Left cardiac atrium (tissue), 4 donors: ENCODE results near the gene CEP170B. TPM values are rescaled to one million over a fixed set of nuclear protein-coding genes. Genes with fewer than 3 reads are reported as not detected.
"Not testable (repeated sequence)": the region's sequence is repeated elsewhere in the genome, so short reads cannot be mapped to it uniquely, and the experiment has no call there.

Source experiments
- ATAC-seq, 2 donors: fragments of 200-7000 bp; cut with Tn5 transposase; one replicate each; pipeline ENCODE4 v1.9.1; 2020; ENCODE audit warnings: mild to moderate bottlenecking in 2 of 2, moderate library complexity in 2 of 2
- DNase-seq: peaks from one replicate; pipeline ENCODE4 v3.0.0-alpha.2; 2020
- intact Hi-C, 2 donors: fragments of 100-400 bp; cut with DNase I; formaldehyde crosslinking; loops; one replicate each; pipeline versions ENCODE4 v1.14.1 to v1.15.1; 2022 to 2023
- total RNA-seq, 2 donors: library from RNA; stranded (reverse); fragmentation: NEBNext Ultra II Directional; extraction: Animal tissue kit (Norgen Biotek cat#: 25700); gene quantifications; one replicate each; pipeline ENCODE4 v1.2.1, GENCODE V29; 2021
- donor health status: DM: no; HTN: yes; CAD: no.
- donor health status: DM: no; HTN: yes; CAD: no; lungs with severe emphysema.
- donor health status: DM: yes; HTN: yes; CAD: no.
- donor health status: Dilated cardiomyopathy.

Gene CEP170B
- total RNA-seq, 2 donors from 2014 or later, result 12.4 to 17.2 TPM

DNA sequence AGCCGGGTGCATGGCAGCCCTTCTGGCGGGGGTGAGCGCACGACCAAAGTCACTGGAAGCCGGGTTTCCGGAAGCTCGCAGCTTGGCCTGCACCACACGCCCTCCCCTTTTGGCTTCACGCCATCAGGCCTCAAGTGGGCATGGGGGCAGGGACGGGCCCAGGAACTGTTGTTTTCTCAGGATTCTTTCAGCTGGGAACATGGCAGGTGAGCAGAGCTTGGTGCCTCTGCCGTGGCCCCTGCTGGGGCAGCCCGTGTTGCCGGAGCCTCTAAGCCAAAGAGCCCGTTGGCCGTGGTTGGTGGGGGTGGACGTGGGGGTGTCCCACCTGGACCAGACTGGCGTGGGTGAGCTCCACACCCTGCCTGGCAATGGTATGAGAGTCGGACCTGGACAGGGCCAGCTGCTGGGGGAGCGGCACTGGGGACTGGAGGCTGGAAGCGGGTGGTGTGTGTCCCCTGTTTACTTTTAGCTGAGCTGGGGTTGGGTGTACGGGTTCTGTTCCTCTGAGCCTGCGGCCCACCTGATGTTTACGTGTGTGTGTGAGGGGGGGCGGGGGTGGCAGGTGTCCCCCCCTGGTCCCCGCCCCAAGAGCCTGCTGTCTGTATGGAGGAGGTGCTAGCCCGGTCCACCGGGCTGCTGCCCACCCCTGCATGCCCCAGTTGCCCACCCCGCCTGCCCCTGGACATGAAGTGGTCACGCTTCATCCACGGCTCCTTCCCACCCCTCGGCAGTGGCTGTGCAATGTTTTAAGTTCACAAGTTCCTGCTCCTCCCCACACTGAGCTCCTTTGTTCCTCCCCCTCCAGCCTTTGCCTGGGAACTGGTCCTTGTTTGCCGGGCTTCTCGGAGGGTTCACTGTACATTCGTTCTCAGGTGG is 31.0 kb downstream of the CEP170B start:
- peak; percentile 8 to 28 for ATAC-seq
- intact Hi-C loops, result loop anchor here in 1 of 2 donors (5.0 kb wide), 1 partner anchor 146 kb away; no protein-coding TSS in a partner anchor
- DNase-seq, result peak; percentile 54

- DNase-seq (no peak), ATAC-seq (no peak)
These were observed 32.5 kb downstream of the CEP170B start for GRCh38 chr14:104897330-104898194.

DNA sequence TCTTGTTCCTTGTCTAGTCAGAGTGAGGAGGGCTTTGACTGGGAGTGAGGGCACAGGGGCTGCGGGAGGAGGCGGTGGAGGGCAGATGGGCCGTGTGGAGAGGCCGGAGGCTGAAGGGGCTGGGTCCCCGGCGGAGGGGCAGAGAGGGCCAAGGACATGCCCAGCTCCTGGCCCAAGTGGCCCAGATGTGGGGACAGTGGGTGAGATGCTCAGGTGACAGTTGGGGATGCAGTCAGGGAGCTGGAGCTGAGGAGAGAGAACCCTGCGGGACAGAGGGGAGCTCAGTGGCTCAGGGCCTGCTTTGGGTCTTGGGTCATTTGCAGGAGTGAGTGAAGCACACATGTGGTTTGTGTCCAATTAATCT is 33.1 kb downstream of the CEP170B start:
- ATAC-seq (no peak), DNase-seq (no peak)
- intact Hi-C loops, result loop anchor here in 1 of 2 donors (5.0 kb wide), 1 partner anchor 144 kb away; no protein-coding TSS in a partner anchor

More at GRCh38 chr14:104897330-104898194, 32.5 kb downstream of the CEP170B start:
- intact Hi-C loops, result loop anchor here in 1 of 2 donors (5.0 kb wide), 1 partner anchor 145 kb away; no protein-coding TSS in a partner anchor

DNA sequence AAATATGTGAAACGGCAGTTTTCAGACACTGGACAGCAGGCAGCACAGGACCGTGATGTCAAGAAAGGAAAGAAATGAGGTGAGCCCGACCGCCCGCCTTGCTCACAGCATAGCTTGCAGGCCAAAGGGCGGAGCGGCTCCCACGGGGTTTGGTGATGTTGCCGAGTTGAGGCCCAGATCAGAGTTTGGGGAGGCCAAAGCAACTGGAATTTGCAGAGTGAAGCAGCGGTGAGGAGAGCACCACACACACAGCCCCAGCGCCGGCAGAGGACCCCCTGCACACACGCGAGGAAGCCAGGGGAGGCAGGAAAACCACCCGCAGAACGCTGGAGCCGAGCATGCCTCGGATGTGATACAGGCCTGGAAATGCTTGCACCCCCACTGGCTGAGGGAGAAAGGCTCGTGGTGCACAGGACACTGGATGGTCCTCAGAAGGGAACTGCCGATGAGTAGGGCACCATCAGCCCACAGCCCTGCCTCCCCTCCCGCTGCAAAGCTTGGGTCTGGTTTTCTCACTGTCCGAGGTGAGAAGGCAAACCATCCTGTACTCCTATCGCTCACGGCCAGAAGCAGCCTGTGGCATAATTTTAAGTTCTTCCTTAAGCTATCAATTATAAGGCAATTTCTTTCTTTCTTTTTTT is 33.9 kb downstream of the CEP170B start:
- ATAC-seq (peak in 1 of 2 donors; percentile 16), DNase-seq (peak; percentile 29)
- intact Hi-C loops, result loop anchor here in 1 of 2 donors (5.0 kb wide), 1 partner anchor 143 kb away; no protein-coding TSS in a partner anchor

DNA sequence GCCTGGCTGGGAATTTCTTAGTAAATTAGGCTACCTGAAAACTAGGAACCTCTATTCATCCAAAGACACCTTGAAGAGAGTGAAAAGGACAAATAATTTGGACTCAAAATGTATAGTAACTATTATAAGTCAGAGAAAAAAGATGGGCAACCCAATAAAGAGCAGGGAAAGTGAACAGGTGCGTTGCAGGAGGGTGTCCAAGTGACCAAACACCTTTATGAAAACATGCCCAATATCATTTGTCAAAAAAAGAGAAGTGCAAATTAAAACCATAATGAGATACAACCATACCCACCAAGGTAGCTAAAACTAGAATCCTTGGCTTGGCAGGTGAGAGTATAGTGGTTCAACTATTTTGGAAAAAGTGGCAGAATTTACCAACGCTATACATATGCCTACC is 34.7 kb downstream of the CEP170B start:
- intact Hi-C loops, result loop anchor here in 1 of 2 donors (5.0 kb wide), 1 partner anchor 143 kb away; no protein-coding TSS in a partner anchor
- ATAC-seq, result no peak
- no peak for DNase-seq

- DNase-seq (no peak), ATAC-seq (no peak)
- intact Hi-C loops, result no loop called here
These were observed 35.8 kb downstream of the CEP170B start for GRCh38 chr14:104900639-104901512.

- no peak for ATAC-seq
- DNase-seq, result no peak
- intact Hi-C loops, result no loop called here
These were observed 38.9 kb downstream of the CEP170B start for GRCh38 chr14:104903990-104904389.

GRCh38 chr14:104904650-104905578 is 39.8 kb downstream of the CEP170B start:
- DNase-seq, ATAC-seq, intact Hi-C loops: not testable (repeated sequence)

- intact Hi-C loops, DNase-seq, ATAC-seq: not testable (repeated sequence)
These were observed 40.5 kb downstream of the CEP170B start for GRCh38 chr14:104905579-104905933.

DNA sequence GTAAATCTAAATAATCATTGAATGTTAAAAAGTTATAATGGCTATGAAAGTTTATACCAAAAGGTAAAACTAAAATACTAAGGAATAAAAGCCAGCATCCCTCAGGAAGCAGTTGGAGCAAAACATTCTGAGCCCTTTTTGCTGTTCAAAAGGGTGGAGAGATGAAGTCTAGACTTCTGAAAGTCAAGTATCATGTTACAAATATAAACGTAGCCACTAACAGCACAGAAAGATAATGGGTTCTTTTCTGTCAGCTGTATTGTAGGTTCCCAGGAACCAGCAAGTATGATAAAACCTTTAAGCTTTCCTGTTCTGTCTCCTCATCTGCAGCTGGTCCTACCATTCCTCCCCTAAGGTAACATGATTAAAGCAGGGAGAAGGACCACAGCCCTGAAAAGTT is 43.2 kb downstream of the CEP170B start:
- DNase-seq (no peak), ATAC-seq (no peak)
- intact Hi-C loops, result no loop called here

- ATAC-seq (no peak), DNase-seq (no peak)
- intact Hi-C loops, result no loop called here
These were observed 47.0 kb downstream of the CEP170B start for GRCh38 chr14:104912053-104912452.

DNA sequence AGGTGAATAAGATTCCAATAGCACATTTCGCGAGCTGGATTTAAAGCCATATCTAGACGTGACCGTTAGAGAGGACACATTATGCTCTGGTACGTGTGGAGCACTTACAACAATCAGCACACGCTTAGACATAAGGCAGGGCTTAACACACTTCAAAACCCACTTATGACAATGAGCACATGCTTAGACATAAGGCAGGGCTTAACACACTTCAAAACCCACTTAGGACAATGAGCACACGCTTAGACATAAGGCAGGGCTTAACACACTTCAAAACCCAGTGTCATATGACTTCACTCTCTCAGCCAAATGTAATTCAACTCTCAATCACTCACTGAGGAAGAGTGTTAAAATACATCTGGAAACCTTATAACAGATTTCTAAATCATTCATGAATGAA is 48.4 kb downstream of the CEP170B start:
- intact Hi-C loops, result no loop called here
- peak in 1 of 2 donors; percentile 49 for ATAC-seq
- DNase-seq, result no peak

DNA sequence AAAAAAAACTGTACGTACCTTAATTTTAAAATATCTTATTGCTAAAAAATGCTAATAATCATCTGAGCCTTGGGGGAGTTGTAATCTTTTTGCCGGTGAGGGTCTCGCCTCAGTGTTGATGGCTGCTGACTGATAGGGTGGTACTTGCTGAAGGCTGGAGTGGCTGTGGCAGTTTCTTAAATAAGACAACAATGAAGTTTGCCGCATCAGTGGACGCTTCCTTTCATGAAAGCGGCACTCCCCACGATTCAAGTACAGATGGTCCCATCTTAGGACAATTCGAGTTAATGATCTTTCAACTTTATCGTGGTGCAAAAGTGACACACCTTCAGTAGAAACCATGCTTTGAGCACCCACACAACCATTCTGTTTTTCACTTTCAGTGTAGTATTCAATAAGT is 52.0 kb downstream of the CEP170B start:
- no peak for ATAC-seq
- intact Hi-C loops, result no loop called here
- no peak for DNase-seq

- ATAC-seq (no peak), DNase-seq (no peak)
- intact Hi-C loops, result no loop called here
These were observed 52.9 kb downstream of the CEP170B start for GRCh38 chr14:104917993-104918392.

GRCh38 chr14:104919152-104919992 is 54.3 kb downstream of the CEP170B start:
- ATAC-seq, intact Hi-C loops, DNase-seq: not testable (repeated sequence)

- intact Hi-C loops, result no loop called here
- no peak for ATAC-seq
- no peak for DNase-seq
These were observed 54.9 kb downstream of the CEP170B start for GRCh38 chr14:104919993-104920315.
